Cardiac fibroblast (primary cell): ENCODE results near the gene DNAH3.

ENCODE experiments used
- DNase-seq, 2 donors: peaks; one replicate each; pipeline versions ENCODE4 v3.0.0 to v3.0.0-alpha.2; 2010; ENCODE audit warnings: low read depth in 2 of 2
- H3K4me3 ChIP-seq, 2 donors: replicated peaks in 1 of 2; 1 replicate in 1 of 2; 2 replicates in 1 of 2; pipeline ENCODE4 v1.5.1; 2011; ENCODE audit warnings: low read depth in 2 of 2, low read length in 2 of 2, mild to moderate bottlenecking in 2 of 2, moderate library complexity in 1 of 2
- CTCF ChIP-seq: IDR thresholded peaks from one replicate; pipeline ENCODE4 v1.5.1; 2011; ENCODE audit warnings: low read depth, mild to moderate bottlenecking, low read length, inconsistent platforms

Gene DNAH3

DNA sequence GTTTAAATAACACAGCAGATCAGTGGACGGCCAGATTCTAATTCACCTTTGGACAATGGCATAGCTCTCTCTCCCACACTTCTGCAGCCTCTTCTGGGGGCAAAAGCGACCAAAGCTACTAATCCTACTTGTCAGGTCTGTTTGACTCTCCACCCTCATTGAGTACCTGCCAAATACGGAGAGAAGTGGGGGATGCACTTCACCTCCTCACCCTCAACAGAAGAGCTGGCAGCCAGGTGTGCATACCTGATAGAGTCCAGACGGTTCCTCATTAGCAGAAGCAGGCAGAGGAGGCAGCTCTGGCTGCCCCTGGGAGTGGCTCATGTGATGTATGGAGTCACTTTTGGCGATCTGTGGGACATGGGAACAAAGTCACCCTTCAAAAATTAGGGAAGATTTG, 4.9 kb downstream of the DNAH3 start:
- H3K4me3 ChIP-seq: no peak overlapping the region
- no peak for TF ChIP-seq CTCF
- no peak for DNase-seq

DNA sequence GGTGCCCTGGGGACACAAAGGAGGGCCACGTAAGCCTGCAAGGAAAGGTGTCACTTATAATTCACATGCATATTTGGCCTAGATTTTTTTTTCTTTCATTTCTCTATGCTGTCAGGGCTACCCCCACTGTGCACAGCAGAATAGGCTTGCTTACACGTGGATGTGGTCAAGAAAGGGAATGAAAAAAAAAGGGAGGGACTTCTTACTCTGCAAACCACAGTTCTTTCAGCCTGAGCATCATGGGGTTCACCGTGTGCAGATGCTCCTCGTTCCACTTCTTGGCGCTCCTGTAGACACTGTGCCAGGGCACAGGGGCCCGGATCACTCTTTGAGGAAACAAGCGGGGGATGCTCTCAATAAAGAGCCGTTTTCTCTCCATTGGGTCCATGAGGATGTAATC, 16.6 kb downstream of the DNAH3 start:
- no peak overlapping the region for H3K4me3 ChIP-seq
- no peak for DNase-seq
- no peak for TF ChIP-seq CTCF

DNA sequence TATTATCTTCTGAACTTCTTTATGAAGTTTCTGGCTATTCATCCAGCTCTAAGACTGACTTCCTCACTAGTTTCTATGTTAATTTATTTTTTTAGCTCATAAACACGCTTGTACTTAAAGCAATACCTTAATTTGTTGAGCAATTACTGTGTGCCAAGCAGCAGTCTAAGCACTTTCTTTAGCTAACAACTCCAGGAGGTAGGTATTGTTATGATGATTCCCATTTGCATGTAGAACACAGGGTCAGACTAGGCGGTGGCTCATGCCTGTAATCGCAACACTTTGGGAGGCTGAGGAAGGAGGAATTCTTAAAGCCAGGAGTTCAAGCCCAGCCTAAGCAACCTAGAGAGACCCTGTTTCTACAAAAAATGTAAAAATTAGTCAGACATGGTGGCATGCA, 19.8 kb downstream of the DNAH3 start:
- no peak overlapping the region for H3K4me3 ChIP-seq
- DNase-seq: no peak
- TF ChIP-seq CTCF: no peak

- TF ChIP-seq CTCF: no peak
- no peak overlapping the region for H3K4me3 ChIP-seq
- DNase-seq: no peak
Measured at GRCh38 chr16:21128991-21129390, 21.7 kb downstream of the DNAH3 start.

GRCh38 chr16:21126518-21126917, 24.1 kb downstream of the DNAH3 start:
- H3K4me3 ChIP-seq: no peak overlapping the region
- no peak for DNase-seq
- no peak for TF ChIP-seq CTCF

DNA sequence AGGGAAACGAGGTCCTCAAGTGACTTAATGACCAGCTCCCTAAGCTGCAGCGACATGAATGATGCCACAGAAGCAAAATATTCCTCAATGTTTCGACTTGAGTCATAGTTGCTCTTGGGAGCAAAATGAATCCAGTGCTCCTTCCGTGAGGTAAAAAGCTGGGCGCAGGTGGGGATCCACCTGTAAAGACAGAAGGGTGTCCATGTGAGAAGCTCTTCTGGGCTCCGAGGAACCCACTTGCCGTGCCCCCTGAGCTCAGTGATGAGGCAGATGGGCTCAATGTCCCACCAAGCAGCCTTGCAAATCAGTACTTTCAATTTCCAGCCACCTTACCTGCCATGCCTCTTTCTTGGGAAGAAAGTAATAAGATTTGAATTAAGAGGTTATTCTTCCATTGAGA, 25.5 kb downstream of the DNAH3 start:
- no peak overlapping the region for H3K4me3 ChIP-seq
- no peak for DNase-seq
- TF ChIP-seq CTCF: no peak

DNA sequence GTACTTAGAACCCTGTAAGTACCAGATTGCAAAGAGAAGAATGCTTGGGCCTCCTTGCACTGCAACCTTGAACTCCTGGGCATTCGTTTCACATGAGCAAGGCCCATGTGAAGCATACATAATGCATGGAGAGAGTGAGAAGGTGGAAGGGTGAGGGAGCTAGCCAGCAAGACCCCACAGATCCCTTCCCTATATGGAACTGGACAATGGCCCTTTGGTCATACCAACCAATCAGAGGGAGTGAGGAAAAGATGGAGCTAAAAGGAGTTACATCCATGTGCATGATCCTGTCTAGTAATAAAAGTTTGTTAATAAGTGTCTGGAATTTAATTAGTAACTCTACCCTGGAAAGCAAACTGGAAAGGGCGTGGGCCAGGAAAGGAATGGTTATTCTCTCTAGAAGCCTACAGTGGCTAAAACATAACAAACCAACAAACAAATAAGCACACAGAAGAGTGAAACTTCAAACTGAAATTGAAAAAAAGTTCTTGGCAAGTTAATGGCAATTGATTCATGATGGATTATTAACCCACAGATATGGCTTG, 29.6 kb downstream of the DNAH3 start:
- DNase-seq: no peak
- TF ChIP-seq CTCF: no peak
- H3K4me3 ChIP-seq: no peak overlapping the region
